GM18870 (cell line): ENCODE results near the gene DSTYK.
"Not testable (repeated sequence)": the region's sequence is repeated elsewhere in the genome, so short reads cannot be mapped to it uniquely, and the experiment has no call there.

Experiments
- ATAC-seq: cut with Tn5 transposase; IDR thresholded peaks from one replicate; pipeline ENCODE4 v1.9.1; 2021; ENCODE audit warnings: moderate library complexity; ENCODE audit not compliant: unreplicated experiment

DSTYK gene

DNA sequence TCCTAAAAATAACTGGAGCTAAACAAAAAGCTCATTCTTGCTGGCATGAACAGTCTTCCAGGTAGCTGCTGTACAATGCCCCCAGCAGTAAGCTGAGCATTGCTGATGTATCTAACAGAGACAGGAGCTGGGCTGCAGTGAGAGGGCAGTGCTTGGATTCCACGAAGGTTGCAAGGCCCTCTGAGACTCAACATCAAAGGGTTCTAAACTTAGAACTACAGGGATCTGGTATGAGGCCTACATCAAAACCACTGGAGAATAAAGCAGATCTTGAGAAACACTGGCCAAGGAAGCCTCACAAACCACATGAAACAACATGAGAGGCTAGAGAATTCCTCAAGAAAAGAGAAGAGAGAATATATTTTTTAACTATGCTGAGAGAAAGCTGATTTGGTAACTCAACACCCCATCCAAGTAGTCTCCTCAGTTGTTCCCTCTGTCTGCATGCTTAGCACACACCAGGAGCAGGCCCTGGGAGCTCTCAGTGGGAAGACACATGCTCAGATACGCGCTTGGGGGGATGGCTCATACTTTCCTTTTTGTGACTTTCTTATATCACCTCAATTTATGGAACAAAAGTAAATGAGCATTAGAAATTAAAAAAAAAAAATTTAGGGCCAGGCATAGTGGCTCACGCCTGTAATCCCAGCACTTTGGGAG lies 27.7 kb downstream of the DSTYK start:
- ATAC-seq: no peak

DNA sequence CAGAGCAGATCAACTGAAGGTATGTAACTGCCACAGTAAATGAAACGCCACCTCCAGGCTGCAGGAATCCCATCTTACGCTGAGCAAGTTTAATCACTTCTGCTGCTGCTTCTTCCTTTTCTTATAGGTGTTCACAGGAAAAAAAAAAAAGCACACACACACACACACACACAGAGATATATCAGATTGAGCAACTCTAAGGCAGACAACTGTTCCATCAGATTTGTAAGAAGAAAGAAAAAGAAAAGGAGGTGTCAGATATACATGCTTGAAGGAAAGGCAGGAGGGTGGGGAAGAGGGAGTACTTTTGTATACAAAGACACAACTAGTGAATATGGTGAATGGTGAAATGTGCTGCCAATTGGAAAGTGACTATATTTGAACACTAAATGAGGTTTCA lies 28.6 kb downstream of the DSTYK start:
- no peak for ATAC-seq

DNA sequence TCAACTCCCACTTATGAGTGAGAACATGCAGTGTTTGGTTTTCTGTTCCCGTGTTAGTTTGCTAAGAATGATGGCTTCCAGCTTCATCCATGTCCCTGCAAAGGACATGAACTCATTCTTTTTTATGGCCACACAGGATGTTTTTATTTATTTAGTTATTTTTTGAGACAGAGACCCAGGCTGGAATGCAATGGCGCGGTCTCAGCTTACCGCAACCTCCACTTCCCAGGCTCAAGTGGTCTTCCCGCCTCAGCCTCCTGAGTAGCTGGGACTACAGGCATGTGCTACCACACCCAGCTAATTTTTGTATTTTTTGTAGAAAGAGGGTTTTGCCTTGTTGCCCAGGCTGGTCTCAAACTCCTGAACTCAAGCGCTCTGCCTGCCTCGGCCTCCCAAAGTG lies 31.2 kb downstream of the DSTYK start:
- not testable (repeated sequence) for ATAC-seq

DNA sequence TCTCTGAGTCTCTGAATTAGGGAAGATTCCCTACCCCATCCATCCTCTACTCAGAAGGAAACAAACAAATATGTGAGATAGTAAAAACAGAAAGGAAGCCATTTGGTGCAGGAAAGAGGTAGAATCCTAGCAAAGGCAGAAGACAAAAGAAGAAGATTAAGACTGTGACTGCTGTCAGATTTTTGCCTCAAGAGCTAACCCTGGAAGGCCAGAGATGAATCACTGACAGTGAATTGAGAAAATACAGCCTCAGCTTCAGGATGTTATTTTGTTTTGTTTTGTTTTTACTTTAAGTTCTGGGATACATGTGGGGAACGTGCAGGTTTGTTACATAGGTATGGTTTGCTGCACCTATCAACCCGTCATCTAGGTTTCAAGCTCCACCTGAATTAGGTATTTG lies 31.7 kb downstream of the DSTYK start:
- no peak for ATAC-seq

DNA sequence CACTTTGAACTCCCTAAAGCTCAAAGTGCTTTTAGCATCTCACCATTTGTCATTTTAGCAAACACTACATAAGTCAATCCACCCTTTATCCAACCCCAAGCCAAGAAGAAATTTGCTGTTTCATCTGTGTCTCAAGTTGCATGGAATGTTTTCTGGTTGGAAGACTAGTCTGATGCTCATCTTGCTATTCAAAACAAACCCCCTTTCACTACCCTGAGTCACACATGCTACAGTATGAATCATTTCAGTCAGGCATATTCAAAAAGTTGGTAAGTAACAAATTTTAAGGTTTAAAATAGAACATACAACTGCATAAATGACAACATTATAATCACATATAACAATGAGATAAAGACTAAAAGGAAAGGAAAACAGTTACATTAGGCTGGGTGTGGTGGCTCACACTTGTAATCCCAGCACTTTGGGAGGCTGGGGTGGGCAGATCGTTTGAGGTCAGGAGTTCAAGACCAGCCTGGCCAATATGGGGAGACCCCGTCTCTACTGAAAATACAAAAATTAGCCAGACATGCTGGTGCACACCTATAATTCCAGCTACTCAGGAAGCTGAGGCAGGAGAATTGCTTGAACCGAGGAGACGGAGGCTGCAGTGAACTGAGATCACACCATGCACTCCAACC lies 38.7 kb downstream of the DSTYK start:
- ATAC-seq: no peak

DNA sequence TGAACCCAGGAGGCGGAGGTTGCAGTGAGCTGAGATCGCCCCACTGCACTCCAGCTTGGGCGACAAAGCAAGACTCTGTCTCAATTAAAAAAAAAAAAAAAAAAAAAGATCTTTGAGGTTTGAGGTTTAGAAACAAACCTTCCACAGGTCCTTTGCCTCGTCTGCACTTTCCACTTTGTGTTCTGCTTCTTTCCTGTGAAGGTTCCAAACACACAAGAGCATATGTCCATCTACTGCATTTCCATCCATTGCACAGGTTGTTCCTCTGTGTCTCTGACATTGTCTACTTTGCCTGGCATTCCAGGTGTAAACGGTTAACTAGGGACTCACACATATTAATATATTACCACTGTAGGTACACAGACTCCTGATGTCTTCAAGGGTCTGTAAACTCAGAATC lies 40.1 kb downstream of the DSTYK start:
- ATAC-seq: no peak

DNA sequence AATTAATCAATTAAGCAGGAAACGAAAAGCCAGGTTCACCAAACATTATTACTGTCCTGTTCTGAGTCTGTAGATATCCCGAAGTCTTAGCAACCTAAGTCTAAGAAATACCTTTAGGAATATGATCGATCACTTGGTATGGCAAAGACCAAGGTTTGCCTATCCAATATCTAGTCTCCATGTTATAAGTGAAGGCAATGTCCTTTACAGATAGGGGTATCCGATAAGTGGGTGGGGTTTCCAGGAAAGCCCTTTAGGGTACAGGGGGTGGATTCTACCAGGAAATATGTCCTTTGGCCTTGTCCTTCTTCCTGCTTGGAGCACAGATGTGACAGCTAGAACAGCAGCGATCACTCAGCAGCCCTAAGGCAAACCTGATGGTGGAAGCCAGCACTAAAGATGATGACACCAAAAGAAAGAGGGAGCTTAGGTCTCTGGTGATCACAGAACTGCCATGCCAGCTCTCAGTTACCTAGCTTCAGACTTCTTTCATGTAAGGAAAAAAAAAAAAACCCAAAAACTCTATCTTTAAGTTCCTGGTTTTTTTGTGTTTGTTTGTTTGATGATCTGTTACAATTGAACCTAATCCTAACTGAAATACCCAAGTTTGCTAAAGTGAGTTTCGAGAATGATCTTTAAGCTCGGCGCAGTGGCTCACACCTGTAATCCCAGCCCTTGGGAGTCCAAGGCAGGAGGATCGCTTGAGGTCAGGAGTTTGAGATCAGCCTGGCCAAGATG lies 40.8 kb downstream of the DSTYK start:
- ATAC-seq: no peak

DNA sequence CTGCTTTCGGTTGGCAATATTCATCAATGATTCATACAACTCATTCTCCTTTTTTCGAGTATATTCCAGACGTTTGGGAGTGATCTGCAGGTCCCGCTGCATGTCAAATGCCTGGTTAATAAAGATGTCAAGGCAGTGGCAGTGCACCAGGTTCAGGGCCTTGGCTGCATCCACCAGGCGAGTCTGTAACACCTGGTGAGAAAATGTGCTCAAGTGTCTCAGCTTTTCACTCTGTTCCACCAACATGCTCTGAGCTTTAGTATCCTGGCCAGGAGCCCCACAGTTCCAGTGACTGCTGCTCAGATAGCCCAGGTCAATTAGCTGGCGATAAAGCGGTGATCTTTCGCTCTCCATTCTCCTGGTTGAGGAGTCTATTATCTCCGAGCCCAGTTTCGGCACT lies 42.3 kb downstream of the DSTYK start:
- ATAC-seq: no peak

DNA sequence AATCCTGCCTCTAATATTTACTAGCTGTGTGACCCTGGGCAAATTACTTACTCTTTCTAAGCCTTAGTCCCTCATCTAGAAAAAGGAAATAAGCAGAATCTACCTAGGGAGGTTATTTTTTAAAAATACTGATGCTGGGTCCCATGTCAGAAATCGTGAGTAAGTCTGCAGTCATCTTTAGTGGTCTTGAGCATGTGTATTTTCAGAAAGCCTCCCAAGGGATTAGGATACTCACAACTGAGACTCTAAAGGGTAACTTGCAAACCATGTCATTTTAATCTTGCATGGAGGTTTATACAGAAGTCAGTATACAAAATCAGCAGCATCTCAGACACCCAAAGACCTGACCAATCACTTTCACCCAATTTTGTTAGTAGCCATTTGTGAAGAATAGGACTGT lies 43.2 kb downstream of the DSTYK start:
- no peak for ATAC-seq

DNA sequence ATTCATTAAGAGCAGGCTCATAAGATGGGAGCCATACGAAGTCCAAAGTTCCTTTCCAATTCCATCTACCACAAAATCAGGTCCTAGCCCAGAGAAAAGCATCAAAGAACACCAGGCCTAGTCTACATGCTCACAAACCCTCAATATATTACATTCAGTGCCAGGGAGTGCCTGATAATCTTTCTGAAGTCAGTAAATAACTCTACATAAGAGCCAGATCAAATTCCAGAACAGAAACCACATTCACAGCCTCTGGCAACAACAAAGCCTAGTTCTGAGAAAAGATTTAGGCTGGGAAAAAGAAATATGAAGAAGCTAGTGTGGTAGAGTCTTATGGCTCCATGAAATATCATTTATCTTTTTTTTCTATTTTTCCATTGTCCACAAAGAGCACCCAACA lies 49.2 kb downstream of the DSTYK start:
- no peak for ATAC-seq

DNA sequence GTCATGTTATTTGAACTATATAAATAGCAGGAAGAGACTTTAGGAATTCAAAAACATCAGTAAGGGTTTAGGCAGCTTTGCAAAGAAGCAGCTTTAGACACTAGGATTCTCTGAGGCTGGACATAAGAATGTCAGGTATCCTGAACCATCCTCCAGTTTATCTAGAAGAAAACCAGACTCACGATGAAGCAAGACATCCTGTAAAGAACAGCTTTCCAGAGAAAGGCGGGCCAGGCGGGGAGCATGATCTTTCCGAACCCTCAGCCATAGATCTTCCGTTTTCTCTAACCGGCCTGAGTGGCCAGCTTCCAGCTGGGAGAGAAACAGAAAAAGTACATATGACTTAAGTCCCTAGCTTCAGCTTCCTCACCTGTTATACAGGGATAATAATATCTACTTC lies 50.4 kb downstream of the DSTYK start:
- ATAC-seq: no peak

DNA sequence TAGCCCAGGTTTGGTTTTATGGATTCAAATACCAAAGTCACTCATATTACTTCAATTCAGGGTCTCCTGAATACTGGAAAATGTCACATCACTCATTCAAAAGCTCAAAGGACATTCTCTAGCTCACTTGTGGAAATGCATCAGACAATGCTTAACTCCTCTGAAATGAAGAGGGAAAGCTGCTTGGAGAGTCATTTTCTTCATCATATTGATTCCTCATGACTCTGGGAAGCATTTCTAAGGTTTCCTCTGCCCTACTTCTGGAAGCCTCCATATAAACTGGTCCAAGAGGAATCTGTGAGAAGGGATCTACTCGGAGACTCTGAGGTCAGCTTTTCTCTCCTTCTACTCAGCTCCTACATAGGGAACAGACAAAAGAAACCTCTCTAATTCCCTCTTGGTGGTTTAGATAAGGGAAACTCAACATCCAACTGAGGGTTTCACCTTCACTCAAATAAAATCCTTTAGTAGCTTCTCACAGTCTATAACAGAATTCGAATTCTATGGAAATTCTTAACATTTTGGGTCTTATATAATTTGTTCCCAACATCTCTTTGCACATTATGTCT lies 53.4 kb downstream of the DSTYK start:
- ATAC-seq: no peak

DNA sequence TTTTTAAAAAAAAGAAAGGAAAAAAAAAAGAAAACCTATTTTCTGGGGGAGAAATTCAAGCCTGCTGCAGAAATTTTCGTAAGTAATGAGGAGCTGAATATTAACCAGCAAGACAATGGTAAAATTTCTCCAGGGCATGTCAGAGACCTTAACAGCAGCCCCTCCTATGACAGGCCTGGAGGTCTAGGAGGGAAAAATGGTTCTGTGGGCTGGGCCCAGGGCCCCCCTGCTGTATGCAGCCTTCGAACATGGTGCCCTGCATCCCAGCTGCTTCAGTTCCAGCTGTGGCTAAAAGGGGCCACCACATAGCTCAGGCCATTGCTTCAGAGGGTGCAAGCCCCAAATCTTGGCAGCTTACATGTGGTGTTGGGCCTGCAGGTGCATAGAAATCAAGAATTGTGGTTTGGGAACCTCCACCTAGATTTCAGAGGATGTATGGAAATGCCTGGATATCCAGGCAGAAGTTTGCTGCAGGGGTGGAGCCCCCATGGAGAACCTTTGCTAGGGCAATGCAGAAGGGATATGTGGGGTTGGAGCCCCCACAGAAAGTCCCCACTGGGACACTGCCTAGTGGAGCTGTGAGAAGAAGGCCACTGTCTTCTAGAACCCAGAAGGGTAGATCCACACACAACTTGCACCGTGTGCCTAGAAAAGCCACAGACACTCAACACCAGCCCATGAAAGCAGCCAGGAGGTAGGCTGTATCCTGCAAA lies 55.7 kb downstream of the DSTYK start:
- ATAC-seq: not testable (repeated sequence)

DNA sequence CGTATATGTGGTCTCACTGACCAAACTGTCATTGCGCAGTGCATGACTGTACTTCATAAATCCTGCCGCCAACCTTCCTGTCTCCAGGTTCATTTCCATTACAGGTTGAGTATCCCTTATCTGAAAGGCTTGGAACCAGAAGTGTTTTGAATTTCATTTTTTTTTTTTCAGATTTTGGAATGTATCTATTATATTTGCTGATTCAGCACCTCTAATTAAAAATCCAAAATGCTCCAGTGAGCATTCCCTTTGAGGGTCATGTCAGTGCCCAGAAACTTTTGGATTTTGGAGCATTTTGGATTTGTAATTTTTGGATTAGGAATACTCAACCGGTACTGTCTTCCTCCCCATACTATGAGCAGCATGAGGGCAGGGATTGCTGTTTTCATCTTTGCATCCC lies 59.0 kb downstream of the DSTYK start:
- ATAC-seq: no peak

DNA sequence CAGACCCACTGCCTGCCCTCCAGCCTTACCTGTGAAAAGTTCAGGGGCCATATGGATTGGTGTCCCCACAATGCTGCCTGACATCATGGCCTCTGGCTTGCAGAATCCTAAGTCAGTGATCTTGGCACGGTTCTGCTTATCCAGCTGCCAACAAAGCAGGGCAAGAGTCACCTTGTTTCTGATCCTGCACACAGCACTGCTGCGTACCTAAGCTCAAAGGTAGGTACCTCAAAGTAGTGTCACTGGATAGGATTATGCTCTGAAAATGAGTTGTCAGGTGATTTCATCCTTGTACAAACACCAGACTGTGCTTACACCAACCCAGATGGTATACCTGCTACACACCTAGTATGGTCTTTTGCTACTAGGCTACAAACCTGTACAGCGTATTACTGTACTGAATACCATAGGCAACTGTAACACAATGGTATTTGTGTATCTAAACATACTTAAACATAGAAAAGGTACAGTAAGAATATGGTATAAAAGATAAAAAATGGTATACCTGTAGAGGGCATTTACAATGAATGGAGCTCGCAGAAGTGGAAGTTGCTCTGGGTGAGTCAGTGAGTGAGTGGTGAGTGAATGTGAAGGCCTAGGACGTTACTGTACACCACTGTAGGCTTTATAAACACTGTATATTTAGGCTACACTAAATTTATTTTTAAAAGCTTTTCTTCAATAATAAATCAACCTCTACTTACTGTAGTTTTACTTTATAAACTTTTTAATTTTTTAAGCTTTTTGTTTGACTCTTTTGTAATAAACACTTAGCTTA lies 60.7 kb downstream of the DSTYK start:
- ATAC-seq: no peak

DNA sequence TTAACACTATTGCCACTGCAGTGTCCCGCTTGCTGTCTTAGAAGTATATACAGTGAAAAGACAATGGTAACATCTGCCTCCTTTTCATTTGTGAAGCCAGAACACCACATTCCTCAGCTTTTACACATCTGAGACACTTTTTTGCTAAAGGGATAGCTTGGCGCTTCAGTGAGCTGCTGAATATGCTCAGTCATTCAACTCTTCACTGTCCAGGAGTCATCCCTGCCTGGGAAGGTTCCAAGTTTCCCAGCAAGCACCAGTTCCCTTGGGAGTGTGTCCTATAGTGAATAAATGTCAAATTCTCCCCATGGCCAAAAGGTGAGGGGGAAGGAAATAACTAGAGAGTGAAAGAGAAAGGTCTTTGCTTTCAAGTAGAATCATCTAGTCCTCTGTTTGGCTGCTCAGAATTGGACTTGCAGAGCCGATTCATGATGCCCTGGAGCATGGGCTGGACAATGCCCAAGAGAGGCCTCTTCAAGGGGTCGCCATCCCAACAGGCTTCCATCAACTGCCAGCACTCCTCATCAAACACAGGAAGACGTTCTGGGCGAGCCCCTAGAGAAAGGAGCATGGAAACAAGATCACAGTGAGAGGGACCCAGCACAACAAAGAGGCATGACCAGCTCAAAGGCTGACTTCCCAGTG lies 64.2 kb downstream of the DSTYK start:
- ATAC-seq: no peak

DNA sequence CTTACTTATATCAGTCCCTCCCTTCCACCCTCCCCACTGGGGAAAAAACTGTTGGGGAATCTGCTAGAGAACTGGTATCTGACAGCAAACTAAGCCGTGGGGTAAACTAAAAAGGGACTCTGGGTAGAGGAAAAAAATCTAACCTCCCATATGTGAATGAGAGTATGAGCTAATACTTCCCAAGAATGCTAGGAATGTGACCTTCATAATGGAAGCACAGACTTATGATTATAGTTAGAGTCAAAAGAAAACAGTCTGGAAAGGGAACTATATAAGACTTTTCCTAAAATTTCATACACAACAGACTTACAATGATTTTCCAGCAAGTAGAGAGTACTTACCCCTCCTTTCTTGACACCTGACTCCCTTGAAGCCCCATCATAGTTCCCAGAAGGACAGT lies 66.8 kb downstream of the DSTYK start:
- no peak for ATAC-seq

DNA sequence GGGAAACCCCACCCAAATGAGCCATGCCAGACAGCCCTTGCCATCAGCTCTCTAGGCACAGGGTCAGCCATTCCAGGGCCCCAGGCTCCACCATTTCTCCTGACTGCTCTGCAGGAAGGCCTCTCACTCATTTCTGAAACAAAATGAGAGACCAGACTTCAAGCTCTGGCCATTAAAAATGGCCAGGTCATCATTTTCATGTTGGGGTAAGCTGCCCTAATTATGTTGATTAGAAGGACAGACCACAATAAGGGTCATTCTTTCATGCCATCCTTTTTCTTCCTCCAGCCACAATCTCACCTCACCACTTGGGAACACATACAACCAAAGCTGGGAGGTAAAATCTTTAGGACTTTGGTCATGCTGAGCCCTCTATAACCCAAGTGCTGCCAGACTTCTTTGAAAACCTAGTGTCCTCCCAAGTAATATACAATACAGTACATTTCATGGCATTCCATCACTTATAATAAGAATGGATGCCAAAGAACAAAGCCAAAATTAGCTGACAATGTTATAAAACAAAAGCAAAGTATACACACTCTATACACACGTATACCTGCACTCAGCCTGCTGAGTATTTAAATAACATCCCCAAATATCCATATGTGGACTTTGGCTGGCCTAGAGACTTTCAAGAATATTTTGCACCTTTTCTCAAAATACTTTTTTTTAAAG lies 67.3 kb downstream of the DSTYK start:
- no peak for ATAC-seq

DNA sequence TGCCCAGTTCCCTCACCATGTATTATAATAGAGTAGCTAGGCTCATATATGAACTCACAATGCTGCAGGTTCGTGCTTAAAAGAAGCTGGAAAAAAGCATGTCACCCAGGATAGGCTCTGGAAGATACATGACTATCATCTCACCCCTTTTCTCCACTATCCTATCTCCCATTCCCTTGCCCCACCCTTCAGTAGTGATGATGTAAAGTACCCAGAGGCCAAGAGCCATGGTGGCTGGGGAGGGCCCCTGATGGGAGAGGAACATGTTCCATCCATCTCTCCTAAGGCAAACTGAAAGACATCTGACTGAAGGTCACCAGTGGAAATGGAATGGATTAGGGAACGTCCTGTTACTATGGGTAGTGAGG lies 69.4 kb downstream of the DSTYK start:
- ATAC-seq: no peak
